Measurements from ENCODE around the gene CDK15.

The CDK15 gene

DNA sequence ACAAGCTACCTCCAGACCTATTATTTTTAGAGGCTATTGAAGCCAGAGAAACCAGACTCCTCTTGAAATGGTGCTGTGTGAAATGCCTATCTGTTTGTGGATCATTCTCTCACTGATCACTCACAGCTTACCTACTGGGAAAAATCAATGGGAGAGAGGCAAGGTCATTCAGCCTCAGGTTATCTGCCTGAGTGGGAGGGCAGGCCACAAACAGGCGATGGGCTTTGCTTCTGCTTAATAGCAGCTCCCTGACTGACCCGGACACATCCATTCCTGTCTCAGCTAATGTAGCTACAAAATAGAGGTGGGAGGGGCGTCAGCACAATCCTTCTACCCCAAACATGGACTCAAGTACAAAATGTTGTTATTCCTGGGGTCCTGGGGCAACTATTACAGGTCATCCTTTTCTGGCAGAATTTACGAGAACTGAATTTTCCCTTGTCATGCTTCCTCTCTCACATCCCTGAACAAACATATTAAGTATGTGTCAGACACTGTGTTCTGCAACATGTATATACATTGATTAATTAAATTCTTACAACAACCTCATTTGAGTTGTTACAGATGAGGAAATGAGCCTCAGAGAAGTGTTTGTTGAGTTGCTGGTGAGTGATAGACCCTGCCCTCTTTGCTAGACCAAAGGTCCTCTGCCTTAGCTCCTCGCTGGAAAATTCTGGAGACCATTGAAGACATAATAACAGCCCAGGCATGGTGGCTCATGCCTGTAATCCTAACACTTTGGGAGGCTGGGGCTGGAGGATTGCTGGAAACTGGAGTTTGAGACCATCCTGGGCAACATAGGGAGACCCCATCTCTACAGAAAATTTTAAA lies 60.5 kb downstream of the CDK15 start:
- DNase-seq (ENCODE audit: low read depth), result no peak

DNA sequence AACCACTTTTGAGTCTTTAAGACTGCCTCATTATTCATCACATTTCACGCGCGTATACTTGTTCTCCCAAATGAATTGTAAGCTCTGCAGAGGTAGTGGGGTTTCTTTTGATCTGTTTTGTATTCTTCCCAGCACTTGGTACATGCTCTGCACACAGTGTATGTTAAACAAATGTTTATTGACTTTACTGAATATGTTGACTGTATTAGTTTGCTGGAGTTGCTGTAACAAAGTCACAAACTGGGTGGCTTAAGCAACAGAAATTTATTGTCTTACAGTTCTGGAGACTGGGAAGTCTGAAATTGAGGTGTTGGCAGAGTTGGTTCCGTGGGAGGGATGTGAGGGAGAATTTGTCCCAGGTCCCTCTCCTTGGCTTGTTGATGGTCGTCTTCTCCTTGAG lies 65.1 kb downstream of the CDK15 start:
- no peak for DNase-seq (ENCODE audit: low read depth)

DNA sequence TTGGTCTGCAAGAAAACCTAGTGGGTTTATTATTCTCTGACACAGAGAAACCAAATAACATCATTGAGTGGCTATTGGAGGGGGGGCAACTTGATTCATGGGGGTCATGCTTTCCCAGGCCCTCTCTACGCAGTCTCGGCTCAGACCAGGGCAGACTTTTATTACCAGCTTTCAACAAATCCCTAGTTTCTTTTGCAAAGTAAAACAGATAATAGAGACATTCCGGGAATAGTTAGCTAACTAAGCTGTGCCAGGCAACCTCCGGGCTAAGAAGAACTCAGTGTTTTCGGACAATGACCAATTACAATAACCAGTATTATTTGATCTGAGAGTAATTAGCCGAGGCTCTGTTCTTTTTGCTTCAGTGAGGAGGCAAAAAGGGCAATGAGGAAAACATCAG lies 66.3 kb downstream of the CDK15 start:
- DNase-seq (ENCODE audit: low read depth), result no peak

DNA sequence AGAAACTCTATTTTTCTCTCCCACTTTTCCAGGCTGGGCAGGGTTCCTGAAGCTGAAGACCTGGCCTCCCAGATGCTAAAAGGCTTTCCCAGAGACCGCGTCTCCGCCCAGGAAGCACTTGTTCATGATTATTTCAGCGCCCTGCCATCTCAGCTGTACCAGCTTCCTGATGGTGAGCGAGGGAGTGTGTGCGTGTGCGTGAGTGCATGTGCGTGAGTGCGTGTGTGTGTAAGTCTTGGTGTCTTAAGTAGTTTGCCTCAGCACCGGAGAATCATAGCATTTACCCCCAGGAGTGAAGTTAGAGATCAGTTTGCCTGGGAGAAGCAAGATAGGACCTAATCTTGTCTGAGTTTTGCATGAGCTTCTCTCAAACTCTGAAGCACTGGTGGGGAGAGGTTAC lies 73.7 kb downstream of the CDK15 start:
- DNase-seq (ENCODE audit: low read depth), result no peak

DNA sequence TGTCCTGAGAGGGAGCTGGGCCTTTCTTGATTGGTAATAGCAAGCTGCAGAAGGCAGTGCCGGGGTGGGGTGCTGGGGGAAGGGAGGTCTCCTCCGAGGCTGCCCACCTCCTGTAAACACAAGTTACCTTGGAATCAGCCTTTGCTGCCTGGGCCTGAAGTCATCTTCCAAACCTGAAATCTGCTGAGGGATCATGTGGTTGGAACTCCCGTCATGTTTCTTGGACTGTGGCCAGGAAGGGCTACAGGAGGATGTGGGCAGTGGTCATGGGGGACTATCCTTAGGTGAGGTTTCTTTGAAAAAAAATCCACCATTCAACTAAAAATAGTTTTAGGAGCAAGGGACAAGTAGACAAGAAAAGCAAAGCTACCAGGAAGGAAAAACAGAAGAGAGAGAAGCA lies 74.2 kb downstream of the CDK15 start:
- no peak for DNase-seq (ENCODE audit: low read depth)

DNA sequence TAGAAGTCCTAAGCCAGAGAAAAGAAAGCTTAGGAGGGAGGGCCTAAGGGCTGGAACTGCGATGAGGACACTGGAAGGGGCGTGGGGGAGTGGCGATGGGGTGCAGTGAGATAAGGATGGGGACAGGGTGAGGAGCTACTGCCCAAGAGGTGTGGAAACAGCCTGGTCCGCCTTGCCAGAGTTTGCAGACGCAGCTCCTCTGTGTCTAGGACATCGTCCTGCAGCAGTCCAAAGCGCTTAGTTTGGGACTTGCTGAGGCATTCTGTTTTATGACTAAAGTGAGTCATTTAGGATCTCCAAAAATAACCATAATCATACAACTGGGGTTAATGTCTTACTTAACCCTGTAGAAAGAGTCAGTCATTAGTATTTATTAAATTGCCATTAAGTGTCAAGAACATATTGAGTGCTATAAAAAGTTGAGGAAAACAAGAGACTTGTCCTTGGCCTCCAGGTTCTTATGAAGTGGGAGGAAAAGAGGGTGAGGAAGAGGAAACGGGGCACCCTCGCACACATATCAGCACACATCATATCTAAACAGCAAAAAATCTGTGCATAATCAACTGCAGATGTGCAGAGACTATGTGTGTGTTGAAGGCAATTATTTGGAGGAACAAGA lies 74.8 kb downstream of the CDK15 start:
- peak; percentile 58 for DNase-seq (ENCODE audit: low read depth)

DNA sequence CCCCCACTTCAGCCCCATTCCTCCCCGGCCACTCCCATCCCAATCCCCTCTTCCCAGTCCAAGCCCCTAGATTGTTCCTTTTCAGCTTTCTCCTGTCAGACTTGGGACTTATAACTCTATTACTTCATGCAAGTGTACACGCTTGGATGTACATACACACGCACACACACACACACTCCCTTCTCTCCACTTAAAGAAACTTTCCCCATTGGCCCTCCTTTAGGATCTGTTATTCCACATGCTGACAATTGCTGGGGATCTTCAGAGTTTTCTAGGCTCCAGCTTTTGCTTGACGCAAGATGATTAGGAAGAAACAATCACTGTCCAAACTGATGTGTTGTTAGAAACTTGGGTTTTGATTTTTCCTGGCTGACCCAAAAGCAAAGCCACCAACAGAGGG lies 75.4 kb downstream of the CDK15 start:
- no peak for DNase-seq (ENCODE audit: low read depth)

DNA sequence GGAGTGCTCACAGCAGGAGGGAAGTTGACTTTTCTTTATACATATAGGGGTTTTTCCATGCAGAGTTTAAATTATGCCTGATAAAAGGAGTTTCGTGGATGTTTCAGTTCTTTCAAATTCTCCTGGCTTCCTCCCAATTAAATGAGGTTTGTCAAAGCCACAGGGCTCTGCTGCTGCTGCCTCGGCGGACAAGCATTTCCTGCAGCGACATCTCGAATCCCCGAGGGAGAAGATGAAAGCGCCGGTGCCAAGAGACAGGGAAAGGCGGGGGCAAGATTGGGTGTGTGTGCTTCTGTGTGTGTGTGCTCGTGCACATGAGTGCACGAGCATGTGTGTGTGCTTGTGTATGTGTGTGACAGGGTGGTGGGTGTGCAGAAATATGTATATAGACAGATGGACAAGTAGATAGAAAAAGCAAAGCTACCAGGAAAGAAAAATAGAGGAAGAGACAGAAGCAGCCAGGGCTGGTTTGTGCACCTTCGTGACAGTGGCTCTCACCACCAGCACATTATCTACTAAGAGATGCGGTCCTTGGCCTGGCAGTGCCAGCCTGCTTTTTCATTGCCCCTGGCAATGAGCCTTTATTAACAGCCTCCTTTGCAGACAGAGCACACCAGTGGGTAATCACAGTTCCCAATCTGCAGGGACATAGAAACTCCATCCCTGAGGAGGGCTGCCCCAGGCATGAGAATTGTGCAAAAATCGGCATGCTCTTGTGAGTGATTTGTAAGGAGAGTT lies 76.2 kb downstream of the CDK15 start:
- no peak for DNase-seq (ENCODE audit: low read depth)

DNA sequence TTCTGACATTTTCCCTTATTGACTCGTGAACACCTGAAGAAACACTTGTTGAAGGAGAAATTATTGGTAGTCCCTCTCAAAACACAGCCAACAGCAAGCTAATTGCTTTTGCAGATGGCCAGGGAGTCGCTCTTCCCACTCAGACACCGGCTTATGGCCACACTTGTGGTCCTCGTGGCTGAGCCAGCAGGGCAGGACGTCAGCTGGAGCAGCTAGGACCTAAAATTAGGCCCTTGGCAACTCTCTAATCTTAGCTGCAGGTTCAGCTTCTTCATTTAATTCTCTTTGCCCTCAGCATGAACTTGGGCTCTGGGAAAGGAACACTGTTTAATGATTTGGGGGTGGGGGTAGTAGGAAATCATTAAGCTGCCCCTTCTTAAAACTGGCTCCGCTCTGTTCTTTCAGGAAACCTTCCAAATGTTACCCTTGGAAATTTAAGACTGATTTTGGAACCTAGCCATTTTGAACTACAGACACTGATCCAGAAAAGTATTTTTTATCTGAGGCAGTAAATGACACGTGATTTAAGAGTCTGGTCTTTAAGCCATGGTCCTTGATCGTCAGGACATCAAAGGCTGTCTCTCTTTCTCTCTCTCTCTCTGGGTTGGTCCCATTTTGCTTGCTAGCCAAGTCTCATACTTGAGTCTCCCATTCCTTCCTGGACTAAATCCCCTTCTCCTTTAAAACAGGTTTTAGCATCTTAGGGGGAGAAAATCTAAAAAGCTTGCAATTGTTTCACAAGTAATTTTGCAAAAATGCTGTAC lies 77.5 kb downstream of the CDK15 start:
- DNase-seq (ENCODE audit: low read depth), result no peak

DNA sequence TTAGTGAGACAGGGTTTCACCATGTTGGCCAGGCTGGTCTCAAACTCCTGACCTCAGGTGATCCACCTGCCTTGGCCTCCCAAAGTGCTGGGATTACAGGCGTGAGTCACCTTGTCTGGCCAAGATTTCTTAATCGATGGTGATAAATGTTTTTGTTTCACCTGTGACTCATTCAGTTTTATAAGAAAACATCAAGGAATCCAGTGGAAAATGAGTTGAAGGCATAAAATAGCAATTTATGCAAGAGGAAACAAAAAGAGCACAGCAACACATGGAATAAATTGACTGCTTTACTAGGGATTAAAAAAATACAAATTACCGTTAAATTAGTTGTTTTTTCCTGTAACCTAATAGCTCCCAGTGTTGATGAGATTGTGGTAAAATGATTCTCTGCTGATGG lies 80.2 kb downstream of the CDK15 start:
- DNase-seq (ENCODE audit: low read depth), result no peak

DNA sequence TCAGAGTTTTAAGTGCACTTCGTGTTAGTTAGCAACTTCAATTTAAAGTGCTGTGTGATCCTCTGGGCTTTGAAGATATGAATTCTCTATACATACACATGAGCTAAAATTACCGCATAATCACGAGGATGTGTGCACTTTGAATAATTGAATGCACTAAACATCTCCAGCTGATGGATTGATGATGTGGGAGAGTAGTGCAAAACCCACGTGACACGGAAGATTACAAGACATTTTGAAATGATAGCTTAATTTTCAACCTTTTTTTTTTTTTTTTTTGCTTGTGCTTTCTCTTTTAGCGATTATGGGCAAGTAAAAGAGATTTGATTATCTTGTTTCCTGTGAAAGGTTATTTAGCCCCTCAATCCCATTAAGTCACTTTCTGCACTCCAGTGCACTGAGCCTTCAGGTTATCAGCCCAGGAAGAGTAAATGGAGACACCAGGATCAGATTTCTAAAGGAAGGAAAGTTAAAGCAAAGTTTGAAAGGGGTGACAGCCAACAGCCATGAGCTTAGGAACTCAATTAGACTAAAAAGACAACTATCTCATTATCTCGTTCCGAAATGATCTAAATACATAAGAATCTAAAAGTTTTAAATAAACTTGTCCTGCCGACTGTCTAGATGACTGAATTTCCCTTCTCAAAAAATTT lies 81.6 kb downstream of the CDK15 start:
- DNase-seq (ENCODE audit: low read depth), result no peak

DNA sequence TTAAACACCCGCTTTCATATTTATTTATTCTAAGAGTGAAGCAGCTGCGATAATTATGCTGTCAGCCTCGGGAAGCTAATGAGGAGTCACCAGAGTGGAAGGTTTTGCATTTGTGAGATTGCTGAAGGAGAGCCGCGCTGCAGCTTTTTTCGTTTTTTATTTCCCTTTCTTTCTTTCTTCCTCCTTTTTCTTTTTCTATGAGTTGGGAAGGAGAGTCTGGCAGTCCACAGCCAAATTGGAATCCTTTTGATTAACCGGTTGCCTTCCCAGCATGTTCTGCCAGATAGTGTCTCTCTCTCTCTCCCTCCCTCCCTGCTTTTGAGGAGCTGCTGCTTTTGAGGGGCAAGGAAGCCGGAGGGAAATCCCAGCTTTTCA lies 82.1 kb downstream of the CDK15 start:
- DNase-seq (ENCODE audit: low read depth), result no peak

DNA sequence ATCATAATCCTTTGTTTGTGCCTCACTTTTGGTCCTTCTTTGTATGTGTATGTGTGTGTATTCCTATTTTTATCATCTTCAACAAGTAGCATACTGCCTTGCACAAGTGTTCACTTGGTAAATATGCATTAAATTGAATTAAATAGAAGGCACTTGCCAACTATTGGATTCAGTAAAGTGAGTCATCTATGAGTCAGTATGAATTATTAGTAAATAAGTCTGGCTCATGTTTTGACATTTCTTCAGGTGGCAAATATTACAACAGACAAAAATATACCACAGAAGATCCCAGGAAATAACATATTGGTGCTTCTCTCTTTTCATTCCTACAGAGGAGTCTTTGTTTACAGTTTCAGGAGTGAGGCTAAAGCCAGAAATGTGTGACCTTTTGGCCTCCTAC lies 84.1 kb downstream of the CDK15 start:
- no peak for DNase-seq (ENCODE audit: low read depth)

DNA sequence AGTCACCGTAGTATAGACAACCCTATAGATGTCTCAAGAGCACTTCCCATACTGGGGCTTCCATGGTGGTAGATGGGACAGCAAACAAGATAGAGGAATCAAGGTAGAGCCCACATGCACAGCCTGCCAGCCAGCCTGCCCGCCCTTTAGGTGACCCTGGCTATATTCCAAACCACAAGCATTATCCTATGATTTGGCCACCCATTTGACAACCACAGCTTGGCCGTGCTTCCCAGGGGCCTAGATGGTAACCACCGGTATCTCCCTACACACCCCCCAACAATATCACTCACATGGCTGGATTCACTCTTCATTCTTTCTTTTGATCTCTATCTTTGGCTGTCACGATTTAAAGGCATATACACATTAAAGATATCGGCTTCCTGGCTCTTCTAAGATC lies 85.3 kb downstream of the CDK15 start:
- no peak for DNase-seq (ENCODE audit: low read depth)

DNA sequence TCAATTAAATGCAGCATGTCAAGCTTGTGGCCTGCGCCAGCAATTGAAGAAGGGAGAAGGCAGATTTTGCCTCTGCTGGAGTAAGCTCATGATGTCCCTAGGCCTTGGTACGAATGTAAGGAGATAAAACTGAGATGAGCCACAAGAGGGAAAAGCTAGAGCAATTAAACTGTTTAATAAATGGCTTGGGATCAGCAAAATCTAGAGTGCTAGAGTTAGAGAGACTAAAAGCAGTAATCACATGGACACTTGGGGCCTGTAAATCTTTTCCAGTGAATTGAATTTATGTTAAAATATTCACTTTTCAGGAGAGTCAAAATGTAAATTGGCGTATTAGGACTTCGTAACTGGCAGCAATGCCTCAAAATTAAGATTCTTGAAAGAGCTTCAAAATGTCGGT lies 86.2 kb downstream of the CDK15 start:
- DNase-seq (ENCODE audit: low read depth), result no peak

DNA sequence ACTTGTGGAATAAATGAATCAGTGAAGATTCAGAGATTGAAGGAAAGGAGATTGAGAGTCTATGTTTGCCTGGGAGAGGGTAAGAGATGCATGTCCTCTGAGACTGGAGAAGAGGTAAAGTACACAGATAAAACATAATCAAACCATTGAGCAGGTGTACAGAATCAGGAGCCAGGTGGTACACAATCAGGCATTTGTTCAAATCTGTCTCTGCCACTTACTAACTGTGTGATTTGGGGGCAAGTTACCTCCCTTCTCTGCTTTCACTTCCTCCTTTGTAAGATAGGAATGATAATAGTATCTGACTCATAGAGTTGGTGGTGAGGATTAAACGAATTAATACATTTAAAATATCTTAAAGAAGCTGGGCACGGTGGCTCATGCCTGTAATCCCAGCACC lies 94.0 kb downstream of the CDK15 start:
- no peak for DNase-seq (ENCODE audit: low read depth)

DNA sequence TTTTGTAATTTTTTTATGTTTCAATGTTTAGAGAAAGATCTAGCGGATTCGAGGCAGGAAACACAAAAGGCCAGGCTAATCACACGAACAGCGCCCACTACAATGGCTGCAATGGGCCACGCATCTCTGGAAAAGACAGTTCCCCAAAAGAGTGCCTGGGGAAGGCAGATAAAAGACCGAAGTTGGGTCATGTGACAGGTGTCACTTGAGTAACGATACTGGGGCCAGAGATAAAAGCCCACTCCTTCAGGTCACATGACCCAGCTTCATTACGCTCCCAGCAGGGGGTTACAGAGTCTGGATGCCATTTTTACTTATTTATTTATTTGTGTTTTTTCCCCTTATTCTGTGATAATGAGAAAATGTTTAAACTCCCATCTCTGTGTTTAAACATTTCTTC lies 95.4 kb downstream of the CDK15 start:
- DNase-seq (ENCODE audit: low read depth), result no peak

DNA sequence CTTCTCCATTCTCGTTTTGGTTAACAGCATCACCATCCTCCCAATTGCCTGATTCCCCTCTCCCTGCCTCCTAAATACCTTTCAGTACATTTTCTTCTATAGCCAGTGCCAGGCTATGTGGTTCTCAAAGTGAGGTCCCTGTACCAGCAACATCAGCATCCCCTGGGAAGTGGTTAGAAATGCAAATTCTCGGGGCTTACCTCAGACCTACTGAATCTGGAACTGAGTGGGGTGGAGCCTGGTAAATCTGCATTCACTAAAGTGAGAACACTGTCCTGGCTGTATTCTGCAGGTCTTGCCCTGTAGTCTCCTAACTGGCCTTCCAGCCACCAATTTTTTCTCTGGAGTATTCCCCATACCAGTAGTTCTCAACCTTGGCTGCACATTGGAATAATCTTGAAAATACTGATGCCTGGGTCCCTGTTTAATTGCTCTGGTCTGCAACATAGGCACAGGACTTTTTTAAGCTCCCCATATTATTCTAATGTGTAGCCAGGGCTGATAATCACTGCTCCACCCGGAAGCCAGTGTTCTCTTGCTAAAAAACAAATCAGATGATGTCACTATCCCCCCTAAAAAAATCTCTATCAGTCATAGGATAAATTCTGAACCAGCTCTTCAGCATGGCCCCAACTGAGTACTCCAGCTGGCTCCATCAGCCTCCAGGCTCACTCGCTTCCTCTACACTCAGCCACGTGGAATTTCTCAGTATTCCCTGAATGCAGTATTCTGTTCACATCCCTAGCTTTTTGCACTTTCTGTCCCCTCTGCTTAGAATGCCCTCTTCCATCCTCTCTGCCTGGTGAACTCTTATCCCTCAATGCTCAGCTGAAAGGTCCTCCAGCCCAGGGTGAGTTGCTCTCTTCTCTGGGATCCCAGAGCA lies 98.4 kb downstream of the CDK15 start:
- DNase-seq (ENCODE audit: low read depth), result no peak

DNA sequence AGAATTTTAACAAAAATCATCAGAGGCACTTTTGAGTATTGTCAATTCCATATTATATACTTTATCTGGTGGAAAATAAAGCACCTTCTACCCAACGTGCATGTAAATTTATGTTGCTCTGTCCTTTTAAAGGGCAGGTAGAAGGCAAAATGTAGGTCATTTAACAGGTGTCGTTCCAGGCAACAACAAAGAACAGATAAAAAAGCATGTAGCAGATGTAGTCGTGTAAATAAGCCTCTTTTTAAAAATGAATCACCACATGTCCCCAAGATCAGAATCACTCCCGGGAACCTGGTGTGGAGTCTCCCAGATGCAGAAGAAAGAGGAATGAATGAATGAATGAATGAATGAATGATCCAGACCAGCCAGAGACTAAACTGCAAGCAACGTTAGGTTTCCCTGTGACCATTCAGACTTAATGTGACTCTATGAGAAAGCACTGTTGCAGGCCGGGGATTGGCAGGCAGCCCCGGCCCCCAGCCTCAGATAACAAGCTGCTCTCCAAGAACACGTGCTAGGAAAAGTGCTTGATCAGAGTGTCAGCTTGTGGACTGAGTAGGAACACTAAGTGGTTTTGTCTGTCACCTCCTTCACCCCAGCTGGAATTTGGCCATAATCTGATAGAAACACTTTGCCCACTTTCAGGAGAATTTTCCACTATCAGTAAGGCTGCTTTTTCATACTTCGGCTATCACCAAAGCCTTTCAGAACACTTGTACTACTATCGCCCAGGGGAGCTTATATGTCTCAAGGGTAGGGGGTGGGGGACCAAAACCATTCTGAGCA lies 100.6 kb downstream of the CDK15 start:
- no peak for DNase-seq (ENCODE audit: low read depth)

DNA sequence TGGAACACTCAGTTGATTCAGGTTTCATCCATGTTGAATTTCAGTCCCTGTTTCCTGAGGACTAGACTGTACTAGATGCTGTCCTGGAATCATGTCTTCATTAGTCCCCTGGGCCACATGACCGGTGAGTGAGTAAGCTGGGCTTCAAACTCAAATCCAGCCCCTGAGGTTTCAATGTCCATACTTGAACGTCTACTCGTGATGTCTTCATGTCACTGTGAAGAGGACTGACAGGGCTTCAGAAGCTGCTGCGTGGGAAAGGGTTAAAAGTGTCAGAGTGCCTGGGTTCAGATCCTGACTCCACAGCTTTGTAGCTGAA lies 101.2 kb downstream of the CDK15 start:
- no peak for DNase-seq (ENCODE audit: low read depth)
